NB4 (cell line): ENCODE results near the gene EMP2.

ENCODE experiments used
- DNase-seq: peaks from one replicate; pipeline ENCODE4 v3.0.0; 2010; ENCODE audit warnings: low read depth
- H3K4me3 ChIP-seq: one replicate; pipeline ENCODE4 v1.5.1; 2011; ENCODE audit warnings: mild to moderate bottlenecking, low read depth, low read length, moderate library complexity
- CTCF ChIP-seq: IDR thresholded peaks from one replicate; pipeline ENCODE4 v1.5.1; 2012; ENCODE audit warnings: low read depth, low read length
- MAX ChIP-seq: IDR thresholded peaks from 2 replicates; pipeline ENCODE4 v1.6.1; 2011; ENCODE audit warnings: low read depth, low read length
- MYC ChIP-seq: IDR thresholded peaks from 2 replicates; pipeline ENCODE4 v1.6.1; 2011; ENCODE audit warnings: low read depth, low read length
- POLR2A ChIP-seq: IDR thresholded peaks from 2 replicates; pipeline ENCODE4 v1.6.1; 2011; ENCODE audit warnings: mild to moderate bottlenecking; ENCODE audit not compliant: insufficient read length; ENCODE audit errors: extremely low read depth

EMP2 gene

DNA sequence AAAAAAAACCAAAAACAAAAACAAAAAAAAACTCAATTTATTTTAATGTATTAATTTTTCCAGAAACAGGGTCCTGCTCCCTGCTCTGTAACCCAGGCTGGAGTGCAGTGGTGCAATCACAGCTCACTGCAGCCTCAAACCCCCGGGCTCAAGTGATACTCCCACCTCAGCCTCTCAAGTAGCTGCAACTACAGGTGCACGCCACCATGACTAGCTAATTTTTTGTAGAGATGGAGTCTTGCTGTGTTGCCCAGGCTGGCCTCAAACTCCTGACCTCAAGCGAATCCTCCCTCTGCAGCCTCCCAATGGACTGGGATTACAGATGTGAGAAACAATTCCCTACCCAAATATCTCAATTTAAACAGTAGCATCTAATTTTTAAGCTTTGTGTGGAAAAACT is 25.2 kb upstream of the EMP2 start:
- no peak for DNase-seq
- H3K4me3 ChIP-seq = no peak overlapping the region
- no peak for TF ChIP-seq MYC
- TF ChIP-seq CTCF = no peak
- no peak for TF ChIP-seq MAX
- no peak for TF ChIP-seq POLR2A

GRCh38 chr16:10601444-10602408 is 21.3 kb upstream of the EMP2 start:
- no peak for DNase-seq
- no peak overlapping the region for H3K4me3 ChIP-seq
- TF ChIP-seq POLR2A (no peak), MYC (no peak), MAX (no peak), CTCF (no peak)

GRCh38 chr16:10600782-10601443 is 20.5 kb upstream of the EMP2 start:
- no peak for TF ChIP-seq MYC
- no peak for TF ChIP-seq MAX
- no peak for TF ChIP-seq POLR2A
- TF ChIP-seq CTCF = no peak
- H3K4me3 ChIP-seq = no peak overlapping the region
- peak; percentile 37 for DNase-seq

GRCh38 chr16:10599626-10600025 is 19.2 kb upstream of the EMP2 start:
- no peak for TF ChIP-seq POLR2A
- no peak for TF ChIP-seq MAX
- TF ChIP-seq CTCF = no peak
- no peak for TF ChIP-seq MYC
- no peak overlapping the region for H3K4me3 ChIP-seq
- DNase-seq = no peak

DNA sequence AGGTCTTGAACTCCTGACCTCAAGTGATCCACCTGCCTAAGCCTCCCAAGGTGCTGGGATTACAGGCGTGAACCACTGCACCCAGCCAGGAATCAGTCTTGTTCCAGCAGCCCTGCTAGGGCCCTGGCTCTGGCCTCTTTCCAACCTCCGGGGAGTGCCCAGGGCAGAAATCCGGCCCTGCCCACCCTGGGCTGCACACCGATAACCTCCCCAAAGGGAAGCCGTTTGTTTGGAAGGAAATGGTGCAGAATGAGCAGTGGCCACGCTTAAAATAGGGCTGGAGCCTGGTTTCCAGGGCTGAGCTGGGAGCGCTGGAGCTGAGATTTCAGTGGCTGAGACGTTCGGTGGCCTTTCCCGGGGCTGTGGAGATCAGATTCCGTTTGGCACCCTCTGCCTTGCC is 17.8 kb upstream of the EMP2 start:
- no peak overlapping the region for H3K4me3 ChIP-seq
- DNase-seq = no peak
- TF ChIP-seq POLR2A (no peak), MAX (no peak), CTCF (no peak), MYC (no peak)
